Measurements from ENCODE around the gene PATL1. TPM values are rescaled to one million over a fixed set of nuclear protein-coding genes. Genes with fewer than 3 reads are reported as not detected.

The PATL1 gene
- total and polyA plus RNA-seq, 4 donors, result 7.0 to 30.4 (median 21.0) TPM

DNA sequence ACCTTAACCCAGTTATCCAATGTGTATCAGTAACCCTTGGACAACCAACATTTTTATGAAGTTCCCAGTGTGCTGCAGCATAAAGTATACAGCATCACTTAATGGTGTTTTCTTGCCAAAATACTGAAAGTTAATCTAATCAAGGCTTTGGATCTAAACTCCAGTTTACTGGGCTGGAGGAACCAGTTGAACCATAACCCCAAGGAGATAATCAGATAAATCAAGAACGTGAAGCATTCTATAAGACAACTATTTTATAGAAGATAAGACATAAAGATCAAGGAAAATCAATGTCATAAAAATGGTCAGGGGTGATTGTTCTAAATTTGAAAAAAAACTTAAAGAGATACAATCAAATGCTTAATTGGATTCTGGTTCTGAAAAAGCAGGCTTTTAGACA is 51.0 kb downstream of the PATL1 start:
- no peaks in the 10 kb centered on the region for H3K36me3 ChIP-seq (ENCODE audit: control insufficient read depth, insufficient read depth, low read length)
- H3K4me1 ChIP-seq (ENCODE audit: control insufficient read depth, insufficient read depth, low read length), result peaks cover 7% of the 10 kb centered on the region
- DNase-seq (ENCODE audit: low read depth in 4 of 6, low spot score in 6 of 6), result no peak
- no peak overlapping the region for H3K27ac ChIP-seq (ENCODE audit: low read depth, low read length)
- no peaks in the 10 kb centered on the region for H3K27me3 ChIP-seq (ENCODE audit: control insufficient read depth, insufficient read depth, low read length)
- no peaks in the 10 kb centered on the region for H3K9me3 ChIP-seq (ENCODE audit: control insufficient read depth, insufficient read depth, low read length)
- WGBS (ENCODE audit: insufficient coverage), result no CpG with 5 or more reads among the region's 1 CpG
- no peak overlapping the region for H3K4me3 ChIP-seq (ENCODE audit: low read depth, low read length)

DNA sequence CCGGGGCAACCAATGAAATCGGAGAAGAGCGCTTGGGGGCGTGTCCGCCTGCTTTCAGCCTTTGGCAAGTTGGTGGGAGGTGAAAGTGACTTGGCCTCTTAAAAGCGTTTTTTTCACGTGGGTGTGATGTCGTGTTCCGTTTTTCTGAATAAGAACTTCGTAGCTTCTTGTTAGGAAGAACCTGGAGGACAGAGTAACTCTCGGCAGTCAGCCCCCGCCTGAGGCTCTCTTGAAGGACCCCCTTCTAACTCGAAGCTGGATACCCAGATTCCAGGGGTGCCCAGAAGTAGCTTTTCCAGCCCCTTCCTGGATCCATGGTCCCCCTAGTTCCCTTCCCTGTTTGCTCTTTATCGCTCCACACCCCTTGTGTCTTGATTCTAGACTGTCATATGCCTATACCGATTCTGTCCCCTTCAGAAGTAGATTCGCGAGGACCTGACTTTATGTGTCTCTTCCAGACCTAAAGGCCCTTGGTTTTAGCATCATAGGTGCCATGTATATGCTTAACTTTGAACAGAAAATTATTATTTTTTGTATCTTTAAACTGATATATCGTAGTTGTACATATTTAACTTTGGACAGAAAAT is 52.3 kb downstream of the PATL1 start:
- Histone ChIP-seq H3K9me3 (ENCODE audit: control insufficient read depth, insufficient read depth, low read length) (no peaks in the 10 kb centered on the region), H3K4me3 (ENCODE audit: low read depth, low read length) (peak overlapping the region; percentile 65), H3K27ac (ENCODE audit: low read depth, low read length) (peak overlapping the region; percentile 94), H3K4me1 (ENCODE audit: control insufficient read depth, insufficient read depth, low read length) (peaks cover 7% of the 10 kb centered on the region), H3K27me3 (ENCODE audit: control insufficient read depth, insufficient read depth, low read length) (no peaks in the 10 kb centered on the region), H3K36me3 (ENCODE audit: control insufficient read depth, insufficient read depth, low read length) (no peaks in the 10 kb centered on the region)
- DNase-seq (ENCODE audit: low read depth in 4 of 6, low spot score in 6 of 6), result no peak
- under 1% methylated on average over 14 of the region's 18 CpGs for WGBS (ENCODE audit: insufficient coverage)

DNA sequence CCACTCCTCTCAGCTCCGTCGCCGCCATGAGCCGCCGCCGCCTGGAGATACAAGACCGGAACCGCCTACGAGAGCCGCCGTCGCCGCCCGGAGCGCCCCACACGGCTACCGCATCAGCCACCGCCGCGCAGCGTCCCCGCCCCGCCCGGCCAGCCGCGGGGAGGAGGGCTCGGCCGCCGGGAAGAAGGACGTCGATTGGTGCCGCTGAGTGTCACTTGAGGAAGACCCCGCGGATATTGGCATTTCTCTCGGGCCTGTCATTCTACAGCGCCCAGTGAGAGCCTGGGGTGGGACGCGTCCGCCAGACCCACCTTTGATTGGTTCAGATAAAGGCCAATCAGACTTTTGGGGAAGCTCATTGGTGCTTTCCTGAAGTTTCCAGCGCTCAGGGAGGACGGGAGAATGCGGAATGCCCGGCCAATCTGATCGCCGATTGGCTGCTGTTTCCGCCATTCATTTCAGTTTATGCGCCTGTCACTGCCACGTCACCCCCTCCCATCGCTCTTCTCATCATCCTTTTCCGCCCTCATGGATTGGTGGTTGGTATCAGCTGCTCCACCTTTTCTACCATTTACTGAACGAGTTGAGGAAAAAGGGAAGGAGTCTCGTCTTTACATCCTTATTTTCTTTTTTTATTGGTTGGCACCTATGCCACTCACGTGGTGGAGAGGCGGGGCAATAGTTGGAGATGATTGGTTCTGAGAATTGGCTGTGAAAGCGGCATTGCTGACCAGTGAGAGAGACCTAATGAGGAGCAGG is 53.0 kb downstream of the PATL1 start, which contains the start of gene OSBP:
Gene OSBP (minus strand): TSS at position 138 of the 759 bp plus-strand sequence. CDS start 110 bp downstream, at position 28.
- Histone ChIP-seq H3K36me3 (ENCODE audit: control insufficient read depth, insufficient read depth, low read length) (no peaks in the 10 kb centered on the region), H3K9me3 (ENCODE audit: control insufficient read depth, insufficient read depth, low read length) (no peaks in the 10 kb centered on the region), H3K4me3 (ENCODE audit: low read depth, low read length) (peak within 1 kb of the TSS; percentile 90), H3K4me1 (ENCODE audit: control insufficient read depth, insufficient read depth, low read length) (peaks cover 7% of the 10 kb centered on the region), H3K27me3 (ENCODE audit: control insufficient read depth, insufficient read depth, low read length) (no peaks in the 10 kb centered on the region), H3K27ac (ENCODE audit: low read depth, low read length) (peak within 1 kb of the TSS; percentile 94)
- 0% methylated on average over 44 of the region's 55 CpGs for WGBS (ENCODE audit: insufficient coverage)
- peak; percentile 100 for DNase-seq (ENCODE audit: low read depth in 4 of 6, low spot score in 6 of 6)

DNA sequence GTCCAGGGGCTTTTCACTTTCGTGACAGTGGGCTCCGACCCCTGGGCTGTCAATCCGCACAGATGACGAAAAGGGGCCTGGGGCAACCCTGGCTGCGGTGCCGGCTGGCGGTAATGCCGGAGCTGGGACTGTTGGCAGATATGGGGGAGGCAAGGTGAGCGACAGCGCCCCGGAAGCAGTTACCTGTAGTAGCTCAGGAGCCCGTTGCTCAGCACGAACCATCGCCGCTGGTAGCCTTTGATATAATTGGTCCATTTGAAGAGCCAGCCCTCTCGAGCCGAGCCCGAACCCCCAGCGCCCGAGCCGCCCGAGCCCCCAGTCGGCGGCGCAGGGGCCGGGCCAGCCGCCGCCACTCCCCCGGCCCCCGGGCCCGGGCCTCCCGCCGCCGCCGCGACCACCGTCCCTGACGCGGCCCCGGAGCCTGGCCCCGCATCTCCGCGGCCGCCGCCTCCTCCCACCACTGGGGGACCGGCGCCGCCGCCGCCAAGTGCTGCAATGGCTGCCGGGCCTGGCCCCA is 53.7 kb downstream of the PATL1 start:
- Histone ChIP-seq H3K9me3 (ENCODE audit: control insufficient read depth, insufficient read depth, low read length) (no peaks in the 10 kb centered on the region), H3K27me3 (ENCODE audit: control insufficient read depth, insufficient read depth, low read length) (no peaks in the 10 kb centered on the region), H3K27ac (ENCODE audit: low read depth, low read length) (peak overlapping the region; percentile 79), H3K4me1 (ENCODE audit: control insufficient read depth, insufficient read depth, low read length) (peaks cover 7% of the 10 kb centered on the region), H3K4me3 (ENCODE audit: low read depth, low read length) (peak overlapping the region; percentile 90), H3K36me3 (ENCODE audit: control insufficient read depth, insufficient read depth, low read length) (peaks cover 3% of the 10 kb centered on the region)
- DNase-seq (ENCODE audit: low read depth in 4 of 6, low spot score in 6 of 6), result peak in 3 of 6 donors; percentile 8 to 80 (median 12)
- under 1% methylated on average over 51 of the region's 51 CpGs for WGBS (ENCODE audit: insufficient coverage)

DNA sequence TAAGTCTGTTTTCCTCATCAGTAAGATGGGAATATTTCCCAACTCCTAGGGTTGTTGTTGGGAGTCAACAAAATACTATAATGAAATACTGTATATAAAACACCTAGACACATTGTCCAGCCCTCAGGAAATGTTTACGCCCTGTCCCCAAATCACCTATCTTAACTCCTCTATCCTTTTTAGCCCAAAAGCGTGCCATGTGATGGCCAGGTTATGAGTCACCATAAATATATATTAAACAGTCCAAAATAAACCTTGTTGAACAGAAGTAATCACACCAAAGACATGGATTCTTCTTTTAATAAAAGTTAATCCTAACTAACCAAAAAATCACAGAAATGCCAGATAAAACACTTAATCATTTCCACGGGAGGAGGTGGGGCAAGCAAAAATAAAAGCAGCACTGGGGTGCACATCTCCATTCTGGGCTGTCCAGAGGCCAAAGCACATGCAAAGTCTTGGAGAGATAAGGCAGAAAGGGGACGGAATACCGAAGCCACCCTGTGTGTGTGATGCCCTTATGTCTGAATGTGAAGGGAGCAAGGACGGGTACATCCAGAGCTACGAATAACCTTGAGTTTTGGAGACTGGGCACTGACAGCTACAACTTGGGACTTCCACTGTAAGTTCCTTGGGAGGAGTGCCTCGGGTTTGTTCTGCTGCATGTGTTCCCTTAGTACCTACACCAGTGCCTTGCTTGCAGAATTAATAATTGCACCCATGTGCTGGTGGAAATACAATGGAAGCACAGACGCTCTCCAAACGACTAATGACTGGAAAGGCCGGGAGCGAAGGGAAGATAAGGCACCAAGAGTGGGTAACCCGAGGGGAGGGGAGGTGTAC is 54.3 kb downstream of the PATL1 start:
- Histone ChIP-seq H3K27ac (ENCODE audit: low read depth, low read length) (no peak overlapping the region), H3K27me3 (ENCODE audit: control insufficient read depth, insufficient read depth, low read length) (no peaks in the 10 kb centered on the region), H3K4me1 (ENCODE audit: control insufficient read depth, insufficient read depth, low read length) (peaks cover 7% of the 10 kb centered on the region), H3K36me3 (ENCODE audit: control insufficient read depth, insufficient read depth, low read length) (peaks cover 7% of the 10 kb centered on the region), H3K4me3 (ENCODE audit: low read depth, low read length) (peak overlapping the region; percentile 90), H3K9me3 (ENCODE audit: control insufficient read depth, insufficient read depth, low read length) (no peaks in the 10 kb centered on the region)
- DNase-seq (ENCODE audit: low read depth in 4 of 6, low spot score in 6 of 6), result no peak
- 5% methylated on average over 10 of the region's 13 CpGs for WGBS (ENCODE audit: insufficient coverage)

DNA sequence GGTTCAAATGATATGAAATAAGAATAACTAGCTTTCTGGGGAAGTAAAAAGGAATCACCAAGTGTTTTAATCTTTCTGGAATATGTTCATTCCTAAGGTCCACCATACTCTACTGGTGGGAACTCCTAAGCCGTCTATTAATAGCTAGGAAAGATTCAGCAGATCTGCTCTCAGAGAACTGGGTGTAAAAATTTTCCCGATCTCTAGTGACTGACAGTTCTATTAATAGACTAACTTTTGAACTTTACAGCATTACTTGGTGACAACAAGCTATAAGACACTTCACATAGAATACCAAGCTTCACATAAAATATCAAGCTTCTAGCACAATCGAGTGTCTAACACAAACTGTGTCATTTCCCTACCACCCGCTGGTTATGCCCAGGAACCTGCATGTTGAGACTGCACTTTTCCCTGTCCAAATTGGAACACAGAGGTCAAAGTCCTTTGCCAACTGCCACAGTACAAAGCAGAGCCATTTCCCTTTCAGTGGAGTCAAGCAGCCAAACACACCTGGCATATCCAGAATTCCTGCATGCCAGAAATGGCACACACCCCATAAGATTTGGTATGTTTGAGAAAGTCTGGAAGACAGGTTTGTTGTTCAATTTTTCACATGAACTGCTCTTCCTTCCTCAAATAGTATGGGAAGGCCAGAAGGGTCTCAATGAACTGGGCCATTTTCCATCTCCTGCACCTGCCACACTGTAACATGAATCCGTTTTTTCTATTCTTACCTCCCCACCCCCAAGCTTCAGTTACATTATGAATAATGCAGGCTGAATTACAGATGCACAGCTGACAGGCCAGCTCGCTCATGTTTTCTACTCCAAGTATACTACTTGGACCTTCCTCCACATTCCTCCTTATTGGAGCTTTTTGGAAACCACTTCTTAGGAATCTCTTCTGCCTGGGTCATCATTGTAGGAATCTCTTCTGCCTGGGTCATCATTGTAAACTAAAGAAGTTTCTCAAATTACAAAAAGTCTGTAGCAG is 57.0 kb downstream of the PATL1 start:
- H3K27ac ChIP-seq (ENCODE audit: low read depth, low read length), result no peak overlapping the region
- no peak overlapping the region for H3K4me3 ChIP-seq (ENCODE audit: low read depth, low read length)
- H3K9me3 ChIP-seq (ENCODE audit: control insufficient read depth, insufficient read depth, low read length), result no peaks in the 10 kb centered on the region
- H3K4me1 ChIP-seq (ENCODE audit: control insufficient read depth, insufficient read depth, low read length), result peaks cover 7% of the 10 kb centered on the region
- no peaks in the 10 kb centered on the region for H3K27me3 ChIP-seq (ENCODE audit: control insufficient read depth, insufficient read depth, low read length)
- peaks cover 20% of the 10 kb centered on the region for H3K36me3 ChIP-seq (ENCODE audit: control insufficient read depth, insufficient read depth, low read length)
- whole genome bisulfite sequencing (ENCODE audit: insufficient coverage), result 51% methylated on average over 4 of the region's 6 CpGs
- peak in 1 of 6 donors; percentile 56 for DNase-seq (ENCODE audit: low read depth in 4 of 6, low spot score in 6 of 6)

DNA sequence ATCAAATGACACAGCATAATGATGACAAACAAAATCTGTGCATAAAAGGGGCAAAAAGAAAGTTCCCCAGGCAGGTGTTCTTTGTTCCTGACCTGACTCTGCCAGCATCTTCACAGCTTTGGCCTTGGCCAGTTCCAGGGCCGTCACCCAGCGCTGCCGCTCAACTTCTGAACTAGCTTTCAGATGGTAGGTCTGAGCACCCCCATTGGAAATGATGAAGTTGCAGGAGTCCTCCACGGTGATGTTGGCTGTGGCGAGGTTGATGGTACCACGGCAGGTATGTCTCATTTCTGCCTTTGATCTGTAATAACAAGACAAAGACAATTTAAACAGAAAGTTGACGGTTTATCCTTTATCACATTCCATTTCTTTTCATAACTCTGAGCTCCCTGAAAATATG is 58.5 kb downstream of the PATL1 start:
- no peak for DNase-seq (ENCODE audit: low read depth in 4 of 6, low spot score in 6 of 6)
- H3K36me3 ChIP-seq (ENCODE audit: control insufficient read depth, insufficient read depth, low read length), result peaks cover 28% of the 10 kb centered on the region
- WGBS (ENCODE audit: insufficient coverage), result 96% methylated on average over 3 of the region's 7 CpGs

DNA sequence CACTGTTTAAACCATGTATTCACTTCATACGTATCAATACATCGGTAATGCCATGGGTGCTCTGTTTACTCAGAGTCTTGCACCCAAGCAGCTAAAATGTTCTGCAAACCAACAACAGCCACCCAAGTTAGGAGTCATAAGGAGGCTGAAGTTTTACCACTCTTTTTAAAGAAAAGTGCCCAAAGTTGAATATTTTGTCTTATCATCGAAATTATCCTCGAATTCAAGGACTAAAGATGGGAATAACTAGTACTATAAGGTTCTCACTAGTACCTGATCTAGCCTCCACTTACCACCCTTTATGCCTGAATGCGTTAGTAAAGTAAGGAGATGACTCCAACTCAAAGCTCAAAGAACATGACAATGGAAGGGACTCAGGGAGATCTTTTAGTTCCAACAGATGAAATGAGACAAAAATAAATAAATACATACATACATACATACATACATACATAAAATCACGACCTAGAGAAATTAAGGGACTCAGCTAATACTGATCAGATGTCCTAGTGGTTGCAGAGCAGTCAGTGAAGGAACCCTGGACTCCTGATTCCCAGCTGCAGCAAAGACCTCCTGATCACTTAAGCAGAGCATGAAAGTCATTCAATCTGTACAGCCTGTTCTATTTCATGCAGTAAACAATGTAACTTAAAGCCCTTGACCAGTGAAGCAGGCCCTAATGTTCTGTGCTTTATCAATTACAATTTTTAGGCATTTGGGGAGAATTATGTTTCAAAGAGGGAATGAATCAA is 61.0 kb downstream of the PATL1 start:
- H3K4me3 ChIP-seq (ENCODE audit: low read depth, low read length), result no peak overlapping the region
- H3K36me3 ChIP-seq (ENCODE audit: control insufficient read depth, insufficient read depth, low read length), result peaks cover 45% of the 10 kb centered on the region
- DNase-seq (ENCODE audit: low read depth in 4 of 6, low spot score in 6 of 6), result no peak
- WGBS (ENCODE audit: insufficient coverage), result no CpG with 5 or more reads among the region's 6 CpGs
- H3K4me1 ChIP-seq (ENCODE audit: control insufficient read depth, insufficient read depth, low read length), result no peaks in the 10 kb centered on the region
- no peak overlapping the region for H3K27ac ChIP-seq (ENCODE audit: low read depth, low read length)
- H3K27me3 ChIP-seq (ENCODE audit: control insufficient read depth, insufficient read depth, low read length), result no peaks in the 10 kb centered on the region
- H3K9me3 ChIP-seq (ENCODE audit: control insufficient read depth, insufficient read depth, low read length), result no peaks in the 10 kb centered on the region

More for the DNA sequence above, 58.5 kb downstream of the PATL1 start:
- peaks cover 7% of the 10 kb centered on the region for H3K4me1 ChIP-seq (ENCODE audit: control insufficient read depth, insufficient read depth, low read length)
- no peak overlapping the region for H3K27ac ChIP-seq (ENCODE audit: low read depth, low read length)
- H3K4me3 ChIP-seq (ENCODE audit: low read depth, low read length), result no peak overlapping the region
- no peaks in the 10 kb centered on the region for H3K27me3 ChIP-seq (ENCODE audit: control insufficient read depth, insufficient read depth, low read length)
- no peaks in the 10 kb centered on the region for H3K9me3 ChIP-seq (ENCODE audit: control insufficient read depth, insufficient read depth, low read length)

All from spinal cord (tissue), 10 donors.